ENCODE results near the gene CRYBB3. TPM values are rescaled to one million over a fixed set of nuclear protein-coding genes. Genes with fewer than 3 reads are reported as not detected.

CRYBB3 gene
- total RNA-seq, 4 donors from 2014 or later = not detected

- Histone ChIP-seq H3K4me3 (replicated peaks in 1 of 3) (no peak overlapping the region), H3K4me1 (peaks cover 35 to 39% of the 10 kb centered on the region in 2 donors), H3K27ac (peak overlapping the region; percentile 43 to 56 (median 56)), H3K36me3 (peaks cover 0 to 23% of the 10 kb centered on the region in 2 donors), H3K27me3 (no peaks in the 10 kb centered on the region), H3K9me3 (no peaks in the 10 kb centered on the region)
- 62 to 70% methylated on average over 5 of the region's 5 CpGs for WGBS, 2 donors
- intact Hi-C loops (cut with DNase I) = no loop called here
- peak; percentile 61 to 63 for DNase-seq
- TF ChIP-seq POLR2A (IDR thresholded peaks at IDR 0.05) (no peak), CTCF (IDR thresholded peaks at IDR 0.05) (no peak)
These were observed 3.3 kb upstream of the CRYBB3 start for GRCh38 chr22:25196326-25196725.

- TF ChIP-seq CTCF (IDR thresholded peaks at IDR 0.05) = no peak
- TF ChIP-seq POLR2A (IDR thresholded peaks at IDR 0.05) = no peak
- peaks cover 0 to 18% of the 10 kb centered on the region in 2 donors for H3K36me3 ChIP-seq
- peaks cover 38 to 42% of the 10 kb centered on the region in 2 donors for H3K4me1 ChIP-seq
- H3K27ac ChIP-seq = peak overlapping the region in 2 of 3 donors; percentile 13 to 37
- H3K4me3 ChIP-seq (replicated peaks in 1 of 3) = no peak overlapping the region
- no peaks in the 10 kb centered on the region for H3K9me3 ChIP-seq
- WGBS, 2 donors = 39 to 53% methylated on average over 4 of the region's 4 CpGs
- intact Hi-C loops (cut with DNase I) = no loop called here
- no peaks in the 10 kb centered on the region for H3K27me3 ChIP-seq
- DNase-seq = peak; percentile 33 to 70
These were observed 2.3 kb upstream of the CRYBB3 start for GRCh38 chr22:25197340-25197739.

- TF ChIP-seq POLR2A (IDR thresholded peaks at IDR 0.05) (no peak), CTCF (IDR thresholded peaks at IDR 0.05) (no peak)
- Histone ChIP-seq H3K9me3 (no peaks in the 10 kb centered on the region), H3K4me3 (replicated peaks in 1 of 3) (no peak overlapping the region), H3K27me3 (no peaks in the 10 kb centered on the region), H3K4me1 (peaks cover 36 to 42% of the 10 kb centered on the region in 2 donors), H3K27ac (peak overlapping the region; percentile 68 to 82 (median 68)), H3K36me3 (peaks cover 0 to 5% of the 10 kb centered on the region in 2 donors)
- no peak for DNase-seq
- intact Hi-C loops (cut with DNase I) = no loop called here
- 76 to 79% methylated on average over 4 to 7 of the region's 7 CpGs for WGBS, 2 donors
These were observed 1.3 kb downstream of the CRYBB3 start for GRCh38 chr22:25200967-25201366.

- no peak for DNase-seq
- peak overlapping the region in 2 of 3 donors; percentile 17 to 68 for H3K27ac ChIP-seq
- no peak overlapping the region for H3K4me3 ChIP-seq (replicated peaks in 1 of 3)
- H3K27me3 ChIP-seq = no peaks in the 10 kb centered on the region
- H3K36me3 ChIP-seq = peaks cover 0 to 5% of the 10 kb centered on the region in 2 donors
- 82 to 84% methylated on average over 8 to 10 of the region's 10 CpGs for WGBS, 2 donors
- H3K9me3 ChIP-seq = no peaks in the 10 kb centered on the region
- intact Hi-C loops (cut with DNase I) = no loop called here
- TF ChIP-seq POLR2A (IDR thresholded peaks at IDR 0.05) (no peak), CTCF (IDR thresholded peaks at IDR 0.05) (no peak)
- H3K4me1 ChIP-seq = peaks cover 30 to 39% of the 10 kb centered on the region in 2 donors
These were observed 2.1 kb downstream of the CRYBB3 start for GRCh38 chr22:25201557-25202273.

- DNase-seq = peak; percentile 69 to 71
These were observed 2.7 kb downstream of the CRYBB3 start for GRCh38 chr22:25202290-25202921.

More at GRCh38 chr22:25202290-25202921, 2.7 kb downstream of the CRYBB3 start:
- Histone ChIP-seq H3K4me3 (replicated peaks in 1 of 3) (no peak overlapping the region), H3K27me3 (no peaks in the 10 kb centered on the region), H3K4me1 (peaks cover 30 to 32% of the 10 kb centered on the region in 2 donors), H3K27ac (no peak overlapping the region), H3K36me3 (peaks cover 0 to 5% of the 10 kb centered on the region in 2 donors), H3K9me3 (no peaks in the 10 kb centered on the region)
- TF ChIP-seq CTCF (IDR thresholded peaks at IDR 0.05) (peak; percentile 71 to 96 (median 72)), POLR2A (IDR thresholded peaks at IDR 0.05) (no peak)
- intact Hi-C loops (cut with DNase I) = no loop called here
- WGBS, 2 donors = 40 to 52% methylated on average over 9 to 15 of the region's 15 CpGs

Data from thyroid gland (tissue), 4 donors.